Mesenchymal stem cell (in vitro differentiated cells and primary cell): ENCODE data around the gene EYA4.

Source experiments
- DNase-seq: peaks from one replicate; pipeline ENCODE4 v3.0.0-alpha.2; 2013
- H2AFZ ChIP-seq: one replicate; pipeline ENCODE4 v1.6.1; 2013; ENCODE audit warnings: low read depth, mild to moderate bottlenecking, control low read depth, inconsistent platforms, low read length, moderate library complexity
- H2AK5ac ChIP-seq: 2 replicates; pipeline ENCODE4 v1.6.1; 2013; ENCODE audit warnings: low read length, moderate library complexity, mild to moderate bottlenecking, inconsistent platforms; ENCODE audit not compliant: severe bottlenecking
- H2BK120ac ChIP-seq: one replicate; pipeline ENCODE4 v1.6.1; 2013; ENCODE audit warnings: low read depth, mild to moderate bottlenecking, inconsistent platforms, low read length, moderate library complexity
- H2BK12ac ChIP-seq, 2 experiments: one replicate each; pipeline ENCODE4 v1.6.1; 2013; ENCODE audit warnings: inconsistent platforms in 2 of 2, low read length in 2 of 2, mild to moderate bottlenecking in 2 of 2, moderate library complexity in 2 of 2, control low read depth in 1 of 2
- H2BK15ac ChIP-seq: one replicate; pipeline ENCODE4 v1.6.1; 2013; ENCODE audit warnings: mild to moderate bottlenecking, low read depth, inconsistent platforms; ENCODE audit not compliant: poor library complexity, severe bottlenecking
- H2BK5ac ChIP-seq: 2 replicates; pipeline ENCODE4 v1.6.1; 2013; ENCODE audit warnings: low read depth, mild to moderate bottlenecking, low read length, control low read depth, inconsistent platforms; ENCODE audit not compliant: poor library complexity, severe bottlenecking
- H3K14ac ChIP-seq, 2 experiments: one replicate each; pipeline ENCODE4 v1.6.1; 2013; ENCODE audit warnings: inconsistent platforms in 2 of 2, low read length in 2 of 2, control low read depth in 1 of 2, mild to moderate bottlenecking in 1 of 2, moderate library complexity in 1 of 2
- H3K18ac ChIP-seq, 2 experiments: one replicate each; pipeline ENCODE4 v1.6.1; 2013; ENCODE audit warnings: inconsistent platforms in 2 of 2, low read length in 2 of 2, control low read depth in 1 of 2, low read depth in 1 of 2, mild to moderate bottlenecking in 1 of 2
- H3K23ac ChIP-seq, 2 experiments: one replicate each; pipeline ENCODE4 v1.6.1; 2013; ENCODE audit warnings: inconsistent platforms in 2 of 2, low read length in 2 of 2, mild to moderate bottlenecking in 2 of 2, moderate library complexity in 2 of 2, control low read depth in 1 of 2
- H3K27ac ChIP-seq: 2 replicates; pipeline ENCODE4 v1.5.1; 2013; ENCODE audit warnings: mild to moderate bottlenecking, moderate library complexity, low read length, control low read depth, inconsistent platforms; ENCODE audit not compliant: poor library complexity, severe bottlenecking
- H3K27me3 ChIP-seq, 2 experiments: 2 replicates each; pipeline versions ENCODE4 v1.6.1 to v1.7.0; 2013; ENCODE audit warnings: low read length in 2 of 2, mild to moderate bottlenecking in 2 of 2, moderate library complexity in 2 of 2, control low read depth in 1 of 2, inconsistent platforms in 1 of 2; ENCODE audit not compliant: control insufficient read depth in 1 of 2, insufficient read depth in 1 of 2
- H3K36me3 ChIP-seq, 2 experiments: 2 replicates each; pipeline versions ENCODE4 v1.6.1 to v1.7.0; 2013; ENCODE audit warnings: low read length in 2 of 2, control low read depth in 1 of 2, inconsistent platforms in 1 of 2, low read depth in 1 of 2, mild to moderate bottlenecking in 1 of 2; ENCODE audit not compliant: insufficient read depth in 2 of 2, control insufficient read depth in 1 of 2
- H3K4ac ChIP-seq, 2 experiments: one replicate each; pipeline ENCODE4 v1.6.1; 2013; ENCODE audit warnings: inconsistent platforms in 2 of 2, low read length in 2 of 2, mild to moderate bottlenecking in 2 of 2, moderate library complexity in 2 of 2, control low read depth in 1 of 2, low read depth in 1 of 2
- H3K4me1 ChIP-seq: 2 replicates; pipeline ENCODE4 v1.6.1; 2013; ENCODE audit warnings: low read depth, low read length, control low read depth; ENCODE audit not compliant: control insufficient read depth, insufficient read depth
- H3K4me2 ChIP-seq: 2 replicates; pipeline ENCODE4 v1.6.1; 2013; ENCODE audit warnings: low read length, mild to moderate bottlenecking, inconsistent platforms; ENCODE audit not compliant: poor library complexity, severe bottlenecking
- H3K4me3 ChIP-seq, 2 experiments: 2 replicates each; pipeline versions ENCODE4 v1.5.1 to v1.7.0; 2013; ENCODE audit warnings: low read length in 2 of 2, mild to moderate bottlenecking in 2 of 2, control low read depth in 1 of 2, low read depth in 1 of 2; ENCODE audit not compliant: insufficient read depth in 1 of 2
- H3K79me1 ChIP-seq: replicated peaks from 2 replicates; pipeline ENCODE4 v1.6.1; 2013; ENCODE audit warnings: mild to moderate bottlenecking, control low read depth, low read length, inconsistent platforms; ENCODE audit not compliant: poor library complexity, severe bottlenecking
- H3K9ac ChIP-seq: 2 replicates; pipeline ENCODE4 v1.7.0; 2013; ENCODE audit warnings: mild to moderate bottlenecking, low read length, moderate library complexity
- H3K9me3 ChIP-seq: 2 replicates; pipeline ENCODE4 v1.7.0; 2013; ENCODE audit warnings: mild to moderate bottlenecking, low read length; ENCODE audit not compliant: control insufficient read depth
- H4K8ac ChIP-seq: one replicate; pipeline ENCODE4 v1.6.1; 2013; ENCODE audit warnings: inconsistent platforms, mild to moderate bottlenecking, low read length, moderate library complexity
- H4K91ac ChIP-seq: one replicate; pipeline ENCODE4 v1.6.1; 2013; ENCODE audit warnings: mild to moderate bottlenecking, low read length, inconsistent platforms
- WGBS: methylation state at CpG from one replicate; pipeline ENCODE4 v1.1.7; 2013; ENCODE audit warnings: mixed read lengths; 5-methylcytosine and 5-hydroxymethylcytosine counted together

The EYA4 gene

DNA sequence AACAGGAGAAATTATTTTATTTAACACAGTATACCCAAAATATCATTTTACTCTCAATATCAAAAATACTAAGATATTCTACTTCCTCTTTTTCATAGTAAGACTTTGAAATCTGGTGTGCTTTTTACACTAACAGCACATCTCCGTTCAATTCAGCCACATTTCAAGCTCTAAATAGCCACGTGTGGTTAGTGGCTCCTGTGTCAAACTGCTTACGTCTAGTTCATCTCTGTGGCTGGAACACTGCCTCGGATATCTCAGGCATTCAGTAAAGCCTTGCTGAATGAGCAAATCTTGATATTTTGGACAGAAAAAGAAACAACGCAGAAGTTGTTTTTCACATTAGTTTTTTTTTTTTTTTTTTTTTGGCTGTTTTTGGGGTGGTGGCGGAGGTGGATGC lies 136.1 kb downstream of the EYA4 start:
- Histone ChIP-seq H2BK120ac (no peak overlapping the region), H3K4me2 (no peak overlapping the region), H4K91ac (no peak overlapping the region), H3K9me3 (no peaks in the 10 kb centered on the region), H3K4me1 (no peaks in the 10 kb centered on the region), H3K18ac (no peak overlapping the region), H2AK5ac (no peak overlapping the region), H3K4me3 (no peak overlapping the region), H2BK15ac (no peak overlapping the region), H3K27me3 (no peaks in the 10 kb centered on the region), H3K27ac (no peak overlapping the region), H3K9ac (no peak overlapping the region), H2BK5ac (no peak overlapping the region), H3K4ac (no peak overlapping the region), H3K79me1 (no peaks in the 10 kb centered on the region), H2BK12ac (no peak overlapping the region), H3K14ac (no peak overlapping the region), H3K23ac (no peak overlapping the region), H3K36me3 (no peaks in the 10 kb centered on the region), H4K8ac (no peak overlapping the region), H2AFZ (no peak overlapping the region)
- no peak for DNase-seq
- 90% methylated on average over 5 of the region's 6 CpGs for WGBS

DNA sequence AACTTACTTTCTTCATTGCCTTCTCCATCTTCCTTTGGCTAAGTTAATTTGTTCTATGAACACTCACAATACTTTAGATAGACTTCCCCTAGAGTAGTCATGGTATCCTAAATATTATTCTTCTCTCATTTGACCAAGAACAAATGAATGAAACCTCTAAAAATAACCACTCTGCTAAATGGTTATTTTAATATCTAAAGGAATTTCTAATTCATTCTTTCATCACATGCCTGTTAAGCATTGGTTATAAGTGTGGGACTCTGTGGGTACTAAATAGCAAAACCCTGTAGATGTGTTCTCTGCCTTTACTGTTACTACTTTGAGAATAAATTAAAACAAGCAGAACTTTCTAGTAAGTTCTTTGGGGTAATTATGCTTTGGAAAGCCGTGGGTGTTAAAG lies 138.9 kb downstream of the EYA4 start:
- H2AK5ac ChIP-seq: no peak overlapping the region
- 65% methylated on average over 1 of the region's 1 CpG for WGBS

DNA sequence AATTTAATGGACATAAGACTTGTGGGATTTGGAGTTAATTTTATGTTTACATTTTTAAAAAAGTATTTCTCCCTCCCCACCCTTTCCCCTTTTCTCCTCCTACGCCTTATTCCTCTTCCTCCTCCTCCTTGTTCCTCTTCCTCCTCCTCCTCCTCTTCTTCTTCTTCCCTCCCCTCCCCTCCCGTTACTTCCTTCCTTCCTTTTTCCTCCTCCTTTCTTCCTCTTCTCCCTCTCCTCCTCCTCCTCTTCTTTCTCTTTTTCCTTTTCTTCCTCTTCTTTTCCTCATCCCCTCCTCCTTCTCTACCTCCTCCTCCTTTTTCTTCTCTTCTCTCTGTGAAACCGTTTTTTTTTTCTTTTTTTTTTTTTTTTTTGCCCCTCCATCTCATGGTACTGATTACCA lies 139.6 kb downstream of the EYA4 start:
- H2AFZ ChIP-seq: no peak overlapping the region
- no peaks in the 10 kb centered on the region for H3K4me1 ChIP-seq
- H3K9ac ChIP-seq: no peak overlapping the region
- no peaks in the 10 kb centered on the region for H3K9me3 ChIP-seq
- no peaks in the 10 kb centered on the region for H3K27me3 ChIP-seq
- no peak overlapping the region for H2AK5ac ChIP-seq
- H3K18ac ChIP-seq: no peak overlapping the region
- no peak overlapping the region for H3K23ac ChIP-seq
- H2BK12ac ChIP-seq: no peak overlapping the region
- no peak overlapping the region for H3K14ac ChIP-seq
- H3K4ac ChIP-seq: no peak overlapping the region
- no peak overlapping the region for H4K8ac ChIP-seq
- H3K4me2 ChIP-seq: no peak overlapping the region
- H2BK5ac ChIP-seq: no peak overlapping the region
- no peaks in the 10 kb centered on the region for H3K36me3 ChIP-seq
- no peak overlapping the region for H3K4me3 ChIP-seq
- H3K79me1 ChIP-seq: no peaks in the 10 kb centered on the region
- no peak overlapping the region for H2BK15ac ChIP-seq
- no peak overlapping the region for H4K91ac ChIP-seq
- no peak overlapping the region for H2BK120ac ChIP-seq
- no peak overlapping the region for H3K27ac ChIP-seq
- no peak for DNase-seq
- WGBS: 92% methylated on average over 3 of the region's 3 CpGs

More for the DNA sequence above, 138.9 kb downstream of the EYA4 start:
- Histone ChIP-seq H3K9me3 (no peaks in the 10 kb centered on the region), H3K23ac (no peak overlapping the region), H3K9ac (no peak overlapping the region), H3K4me1 (no peaks in the 10 kb centered on the region), H2BK12ac (no peak overlapping the region), H3K4ac (no peak overlapping the region), H2BK15ac (no peak overlapping the region), H2AFZ (no peak overlapping the region), H3K79me1 (no peaks in the 10 kb centered on the region), H2BK120ac (no peak overlapping the region), H3K4me2 (no peak overlapping the region), H3K36me3 (no peaks in the 10 kb centered on the region), H4K91ac (no peak overlapping the region), H3K27ac (no peak overlapping the region), H4K8ac (no peak overlapping the region), H3K27me3 (no peaks in the 10 kb centered on the region), H3K18ac (no peak overlapping the region), H3K14ac (no peak overlapping the region), H2BK5ac (no peak overlapping the region), H3K4me3 (no peak overlapping the region)
- DNase-seq: no peak

DNA sequence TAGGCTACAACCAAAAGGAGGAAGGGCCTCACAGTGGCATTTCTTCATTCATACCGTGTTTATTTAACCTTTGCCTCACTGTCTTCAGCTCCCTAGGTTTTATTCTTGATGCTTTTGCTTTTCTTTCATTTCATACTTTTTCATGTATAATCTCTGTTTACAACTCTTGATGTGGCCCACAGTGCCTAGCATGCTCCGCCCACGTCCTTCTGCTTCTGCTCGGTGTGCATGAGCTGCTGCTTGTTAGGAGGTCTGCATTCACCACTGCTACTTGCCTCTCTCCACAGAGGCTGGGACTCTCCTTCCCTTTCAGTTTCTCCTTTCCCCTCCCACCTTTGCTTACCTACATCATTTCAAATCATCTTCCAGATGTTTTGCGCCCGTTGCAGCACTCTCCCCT lies 147.6 kb downstream of the EYA4 start:
- H2AFZ ChIP-seq: peak overlapping the region; percentile 63
- H2AK5ac ChIP-seq: no peak overlapping the region
- no peaks in the 10 kb centered on the region for H3K9me3 ChIP-seq
- no peak overlapping the region for H2BK120ac ChIP-seq
- H3K14ac ChIP-seq: no peak overlapping the region
- no peaks in the 10 kb centered on the region for H3K79me1 ChIP-seq
- no peak overlapping the region for H4K8ac ChIP-seq
- H3K4ac ChIP-seq: peak overlapping the region in 1 of 2 experiments; percentile 58
- 86% methylated on average over 4 of the region's 6 CpGs for WGBS
- H2BK5ac ChIP-seq: no peak overlapping the region
- no peak overlapping the region for H4K91ac ChIP-seq
- H3K18ac ChIP-seq: peak overlapping the region in 1 of 2 experiments; percentile 62
- H3K4me3 ChIP-seq: no peak overlapping the region
- no peak overlapping the region for H3K4me2 ChIP-seq
- H3K27me3 ChIP-seq: peaks cover 0 to 4% of the 10 kb centered on the region in 2 experiments
- no peak overlapping the region for H3K9ac ChIP-seq
- H3K4me1 ChIP-seq: peaks cover 1% of the 10 kb centered on the region
- no peak overlapping the region for H2BK12ac ChIP-seq
- H3K36me3 ChIP-seq: no peaks in the 10 kb centered on the region
- H2BK15ac ChIP-seq: no peak overlapping the region
- H3K27ac ChIP-seq: no peak overlapping the region
- H3K23ac ChIP-seq: no peak overlapping the region
- no peak for DNase-seq
